Activated gamma-delta T cell treated with anti-CD3 and anti-CD28 coated beads, Interleukin-2, amount 50 U/mL, for 16 hours (primary cell): ENCODE measurements around the gene E2F2.
"Not testable (repeated sequence)": the region's sequence is repeated elsewhere in the genome, so short reads cannot be mapped to it uniquely, and the experiment has no call there.

Experiments
- DNase-seq: peaks from one replicate; pipeline ENCODE4 v3.0.0-alpha.2; 2020; ENCODE audit warnings: low read depth

E2F2 gene

DNA sequence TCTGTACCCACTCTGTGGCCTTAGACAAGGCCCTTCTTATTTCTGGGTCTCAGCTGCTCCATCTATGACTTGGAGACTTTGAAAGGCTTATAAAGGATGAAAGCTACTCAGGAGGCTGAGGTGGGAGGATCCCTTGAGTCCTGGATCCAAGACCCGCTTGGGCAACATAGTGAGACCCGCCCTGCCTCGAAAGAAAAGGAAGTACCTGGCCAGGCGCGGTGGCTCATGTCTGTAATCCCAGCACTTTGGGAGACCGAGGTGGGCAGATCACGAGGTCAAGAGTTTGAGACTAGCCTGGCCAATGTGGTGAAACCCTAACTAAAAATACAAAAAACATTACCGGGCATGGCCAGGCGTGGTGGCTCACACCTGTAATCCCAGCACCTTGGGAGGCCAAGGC, 14.8 kb upstream of the E2F2 start:
- DNase-seq: no peak

GRCh38 chr1:23544444-23545389, 13.7 kb upstream of the E2F2 start:
- DNase-seq: peak; percentile 48

GRCh38 chr1:23543707-23544443, 12.8 kb upstream of the E2F2 start:
- no peak for DNase-seq

DNA sequence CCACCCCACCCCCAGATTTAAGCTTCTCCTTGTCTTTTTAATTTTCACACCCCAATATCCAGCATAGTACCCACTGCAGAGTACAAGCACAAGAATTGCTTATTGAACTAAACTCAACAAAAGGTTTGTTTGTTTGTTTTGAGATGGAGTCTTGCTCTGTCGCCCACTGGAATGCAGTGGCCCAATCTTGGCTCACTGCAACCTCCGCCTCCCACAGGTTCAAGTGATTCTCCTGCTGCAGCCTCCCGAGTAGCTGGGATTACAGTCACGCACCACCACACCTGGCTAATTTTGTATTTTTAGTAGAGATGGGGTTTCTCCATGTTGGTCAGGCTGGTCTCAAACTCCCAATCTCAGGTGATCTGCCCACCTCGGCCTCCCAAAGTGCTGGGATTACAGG, 11.9 kb upstream of the E2F2 start:
- DNase-seq: not testable (repeated sequence)

DNA sequence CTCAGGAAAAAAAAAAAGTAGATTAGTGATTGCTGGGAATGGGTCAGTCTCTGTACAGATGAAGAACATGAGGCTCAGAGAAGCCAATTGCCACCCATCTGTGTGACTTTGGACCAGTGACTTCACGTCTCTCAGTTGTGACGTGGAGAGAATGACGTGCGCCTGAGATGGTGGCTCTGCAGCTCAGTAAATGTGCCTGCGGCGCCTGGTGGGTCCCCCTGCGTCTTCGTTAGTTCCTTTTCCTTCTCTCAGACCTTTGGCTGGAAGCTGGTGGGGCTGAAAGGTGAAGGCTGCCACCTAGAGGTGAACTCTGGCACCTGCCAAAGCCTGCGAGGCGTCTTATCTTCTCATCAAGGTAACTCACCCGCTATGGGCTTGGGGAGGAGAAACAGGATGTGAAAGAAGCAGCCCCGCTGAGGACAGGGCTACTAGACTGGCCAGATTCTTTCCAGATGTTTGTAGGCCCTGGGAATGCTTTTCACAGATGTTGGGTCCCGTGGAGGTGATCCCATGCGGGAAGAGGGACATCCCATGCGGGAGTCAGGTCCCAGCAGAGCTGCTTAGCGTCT, 8.7 kb upstream of the E2F2 start:
- DNase-seq: peak; percentile 87

DNA sequence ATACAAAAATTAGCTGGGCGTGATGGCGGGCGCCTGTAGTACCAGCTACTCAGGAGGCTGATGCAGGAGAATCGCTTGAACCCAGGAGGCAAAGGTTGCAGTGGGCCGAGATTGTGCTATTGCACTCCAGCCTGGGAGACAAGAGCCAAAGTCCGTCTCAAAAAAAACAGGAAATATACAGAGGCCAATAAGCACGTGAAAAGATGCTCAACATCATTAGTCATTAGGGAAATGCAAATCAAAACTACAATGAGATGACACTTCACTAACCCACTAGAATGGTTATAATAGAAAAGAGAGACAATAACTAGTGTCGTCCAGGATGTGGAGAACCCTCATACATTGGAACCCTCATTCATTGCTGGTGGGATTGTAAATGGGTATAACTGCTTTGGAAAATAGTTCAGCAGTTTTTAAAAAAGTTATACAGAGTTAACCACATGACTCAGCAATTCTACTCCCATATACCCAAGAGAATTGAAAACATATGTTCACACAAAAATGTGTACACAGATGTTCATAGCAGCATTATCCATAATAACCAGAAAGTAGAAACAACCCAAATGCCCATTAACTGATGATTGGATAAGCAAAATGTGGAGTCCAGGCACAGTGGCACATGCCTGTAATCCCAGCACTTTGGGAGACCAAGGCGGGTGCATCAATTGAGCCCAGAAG, 6.4 kb upstream of the E2F2 start:
- DNase-seq: no peak

GRCh38 chr1:23533246-23534023, 2.4 kb upstream of the E2F2 start:
- no peak for DNase-seq

- no peak for DNase-seq
Measured at GRCh38 chr1:23531562-23532094, 595 bp upstream of the E2F2 start.

DNA sequence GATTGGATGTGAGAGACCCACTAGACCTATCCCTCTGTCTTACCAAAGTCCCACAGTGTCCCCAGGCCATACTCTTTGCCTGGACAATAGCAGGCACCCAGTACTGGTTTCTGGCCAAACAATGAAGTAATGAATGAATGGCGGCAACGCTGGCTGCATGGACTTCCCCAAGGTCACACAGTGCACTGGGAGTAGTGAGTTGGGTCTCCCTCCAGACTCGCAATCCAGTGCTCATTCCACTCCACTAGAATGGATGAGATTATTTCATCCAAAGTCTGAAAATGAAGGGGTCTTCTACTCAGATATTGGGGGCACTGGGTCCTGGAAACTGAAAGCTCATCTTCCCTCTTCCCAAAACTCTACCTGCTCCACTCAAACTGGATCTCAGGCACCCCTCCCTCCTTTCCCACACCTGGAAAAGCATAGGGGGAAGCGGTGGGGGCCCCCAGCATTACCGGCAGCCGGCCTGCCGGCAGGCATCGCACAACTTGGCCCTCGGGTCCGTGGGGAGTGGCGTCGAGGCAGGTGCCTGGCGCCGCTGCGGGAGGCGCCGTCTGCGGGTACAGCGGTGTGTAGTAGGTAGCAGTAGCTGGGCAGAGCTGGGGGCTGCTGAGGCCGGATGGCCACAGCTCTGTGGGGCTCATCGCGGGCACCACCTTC, 816 bp downstream of the E2F2 start:
- no peak for DNase-seq

GRCh38 chr1:23529146-23530086, 1.6 kb downstream of the E2F2 start:
- no peak for DNase-seq

DNA sequence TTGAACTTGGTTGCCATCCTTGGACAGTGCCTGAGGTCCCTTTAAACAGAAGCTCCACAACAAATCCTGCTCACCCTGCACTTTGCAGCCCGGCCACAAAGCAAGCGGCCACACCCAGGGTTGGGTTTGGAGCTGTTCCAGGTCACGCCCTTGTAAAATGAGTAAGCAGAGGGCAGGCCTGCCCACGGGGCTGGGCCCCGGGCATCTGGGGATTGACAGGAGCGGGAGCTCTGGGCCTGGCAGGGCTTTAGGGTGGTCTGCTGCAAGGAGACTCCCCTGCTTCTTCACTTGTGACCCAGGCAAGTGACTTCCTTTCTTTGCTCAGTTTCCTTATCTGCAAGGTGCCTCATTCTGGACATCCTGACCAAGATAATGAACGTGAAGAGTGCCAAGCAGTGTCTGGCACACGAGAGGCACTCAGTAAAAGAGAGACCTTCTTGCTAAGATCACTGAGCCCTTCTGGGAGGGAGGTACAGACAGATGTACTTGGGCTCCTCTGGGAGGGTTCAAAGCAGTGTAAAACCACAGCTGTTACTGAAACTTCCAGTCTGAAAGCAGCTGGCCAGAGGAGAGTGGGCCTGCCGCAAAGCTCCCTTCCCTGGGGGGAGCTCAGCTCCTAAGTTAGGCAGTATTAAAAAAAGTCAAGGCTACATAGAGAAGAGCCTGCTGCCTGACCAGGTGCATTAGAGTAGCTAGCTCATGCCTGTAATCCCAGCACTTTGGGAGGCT, 2.6 kb downstream of the E2F2 start:
- DNase-seq: peak; percentile 75

DNA sequence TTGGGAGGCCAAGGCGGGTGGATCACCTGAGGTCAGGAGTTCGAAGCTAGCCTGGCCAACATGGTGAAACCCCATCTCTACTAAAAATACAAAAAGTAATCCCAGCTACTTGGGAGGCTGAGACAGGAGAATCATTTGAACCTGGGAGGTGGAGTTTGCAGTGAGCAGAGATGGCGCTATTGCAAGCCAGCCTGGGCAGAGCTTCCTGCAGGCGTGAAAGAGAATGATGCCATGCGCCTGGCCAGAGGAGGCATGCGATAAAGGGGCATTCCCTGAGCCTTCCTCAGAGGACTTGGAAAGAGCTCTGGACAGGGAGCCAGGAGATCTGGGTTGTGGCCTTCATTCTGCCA, 3.2 kb downstream of the E2F2 start:
- DNase-seq: no peak

- DNase-seq: no peak
Measured at GRCh38 chr1:23527366-23527765, 3.7 kb downstream of the E2F2 start.

DNA sequence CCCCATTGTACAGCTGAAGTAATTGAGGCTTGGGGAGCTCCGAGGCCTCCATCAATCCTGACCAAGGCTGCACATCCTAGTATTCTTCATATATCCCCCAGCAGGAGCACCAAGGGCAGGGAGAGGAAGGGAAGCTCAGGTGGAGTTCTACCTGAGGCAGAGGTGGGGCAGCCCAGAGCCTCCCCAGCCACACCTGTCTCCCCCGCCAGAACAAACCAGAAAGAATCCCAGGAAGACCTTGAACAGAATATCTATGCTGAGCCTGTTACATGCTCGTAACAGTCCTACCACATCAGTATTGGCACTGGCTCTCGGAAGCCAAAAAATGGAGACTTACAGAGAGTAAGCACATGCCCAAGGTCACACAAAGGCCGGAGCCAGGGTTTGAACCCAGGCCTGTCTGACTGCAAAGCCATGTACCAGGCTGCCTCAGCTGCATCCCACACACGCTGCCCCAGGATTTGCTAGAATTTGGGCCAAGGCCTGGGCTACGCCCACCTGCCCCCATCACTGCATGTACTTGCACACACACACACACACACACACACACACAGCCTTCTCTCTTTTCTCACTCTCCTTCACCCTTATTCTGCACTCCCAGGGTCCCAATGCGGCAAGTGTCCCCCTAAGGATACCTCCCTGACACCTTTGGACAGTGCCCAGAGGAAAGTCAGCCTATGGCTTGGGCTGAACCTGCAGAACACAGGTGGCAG, 4.5 kb downstream of the E2F2 start:
- DNase-seq: no peak

DNA sequence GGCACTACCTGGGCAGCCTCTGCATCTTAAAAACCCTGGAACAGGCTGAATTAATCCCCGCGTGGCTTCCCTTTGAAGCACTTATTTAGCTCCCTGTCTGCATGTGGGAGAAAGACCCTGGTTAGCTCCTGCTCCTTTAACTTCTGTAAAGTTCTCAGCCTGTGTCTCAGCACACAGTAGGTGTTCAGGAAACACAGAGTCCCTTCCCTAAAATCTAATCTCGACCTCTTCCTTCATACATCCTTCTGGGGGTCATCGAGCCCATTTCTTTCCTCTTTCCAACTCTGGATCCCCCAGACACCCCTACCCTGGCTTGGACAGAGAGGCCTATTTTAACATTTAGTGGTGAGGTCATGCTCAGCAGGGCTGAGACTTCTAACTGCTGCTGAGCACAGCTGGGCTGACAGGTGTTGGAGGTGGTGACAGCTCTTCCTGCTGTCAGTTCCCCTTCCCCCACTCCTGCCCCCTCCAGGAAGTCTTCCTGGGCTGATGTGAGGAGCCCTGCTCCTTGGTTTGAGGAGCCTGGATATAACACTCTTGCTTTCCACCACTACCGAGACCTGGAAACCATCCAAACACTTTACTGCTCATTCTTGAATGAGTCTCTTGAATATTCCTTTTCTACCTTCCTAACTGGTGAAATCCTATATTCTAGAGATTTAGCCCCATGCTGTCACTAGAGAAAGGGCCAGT, 5.3 kb downstream of the E2F2 start:
- no peak for DNase-seq

DNA sequence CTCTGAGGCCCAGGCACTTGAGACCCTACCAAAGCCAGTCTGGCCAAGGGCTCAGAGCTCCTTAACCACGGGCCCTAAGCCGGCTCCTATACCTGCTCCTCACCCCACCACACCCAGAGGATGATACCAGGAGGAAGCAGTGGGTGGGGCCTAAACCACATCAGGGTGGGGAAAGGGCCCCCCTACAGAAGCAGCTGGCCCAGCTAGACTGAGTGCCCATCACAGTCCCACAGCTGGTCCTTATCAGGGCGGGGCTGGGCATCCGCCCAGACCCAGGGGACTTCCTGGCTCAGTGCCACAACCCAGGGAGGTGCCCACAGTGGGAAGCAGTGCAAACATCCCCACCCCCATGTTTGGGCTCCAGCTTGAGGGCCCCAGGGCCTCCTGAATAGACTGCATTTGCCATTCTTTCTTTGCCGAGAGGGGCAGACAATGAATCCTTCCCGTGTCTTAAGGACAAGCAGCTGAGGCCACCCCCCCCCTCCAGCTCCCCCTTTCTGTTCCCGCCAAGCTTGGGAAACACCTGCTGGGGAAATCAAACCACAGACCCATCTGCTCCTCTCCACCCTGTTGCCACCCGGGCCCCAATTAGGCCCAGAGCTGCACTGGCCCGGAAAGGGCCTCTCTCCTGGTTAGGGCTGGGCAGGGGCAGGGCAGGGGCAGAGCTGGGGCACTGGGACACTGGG, 6.2 kb downstream of the E2F2 start:
- DNase-seq: no peak

- DNase-seq: no peak
Measured at GRCh38 chr1:23524163-23524562, 6.9 kb downstream of the E2F2 start.
